ENCODE results near the gene ADCY9. TPM values are rescaled to one million over a fixed set of nuclear protein-coding genes. Genes with fewer than 3 reads are reported as not detected.

Gene ADCY9
- total RNA-seq, 1 experiment from 2014 or later, result 9.8 TPM

- H4K20me1 ChIP-seq (ENCODE audit: insufficient read depth), result no peaks in the 10 kb centered on the region
- no peak overlapping the region for H3K27ac ChIP-seq (ENCODE audit: low read depth, low read length)
- RAD21 ChIA-PET (ENCODE audit: low non-redundant PET in 1 of 2, low total read pairs in 2 of 2, uncharacterized antibody in 2 of 2, unreplicated experiment in 2 of 2), result no interaction called here
- no peak overlapping the region for H3K4me2 ChIP-seq (ENCODE audit: low read length)
- POLR2A ChIA-PET, result no interaction called here
- H3K36me3 ChIP-seq (ENCODE audit: control insufficient read depth in 1 of 2, insufficient read depth in 2 of 2, low read length in 2 of 2), result no peaks in the 10 kb centered on the region
- no peaks in the 10 kb centered on the region; the same call in 1 of the 2 replicates for H3K9me2 ChIP-seq (ENCODE audit: insufficient read depth)
- no peak for DNase-seq (ENCODE audit: low read depth, low spot score)
- H3K9ac ChIP-seq (ENCODE audit: low read length), result no peak overlapping the region
- H3K27me3 ChIP-seq (ENCODE audit: insufficient read depth, low read length), result no peaks in the 10 kb centered on the region
- H2AFZ ChIP-seq (ENCODE audit: low read depth, low read length, poor library complexity, severe bottlenecking), result no peak overlapping the region
- H3K4me1 ChIP-seq (ENCODE audit: control insufficient read depth in 1 of 2, insufficient read depth in 2 of 2, low read length in 2 of 2), result peaks cover 28 to 31% of the 10 kb centered on the region in 2 experiments
- H3K9me3 ChIP-seq (ENCODE audit: control insufficient read depth in 1 of 2, insufficient read depth in 1 of 2, low read depth in 1 of 2, low read length in 2 of 2), result no peaks in the 10 kb centered on the region
- ATAC-seq, result no peak
- H3K4me3 ChIP-seq (replicated peaks in 1 of 2; ENCODE audit: low read depth in 1 of 2, low read length in 2 of 2), result no peak overlapping the region
- no TSS peak for BruUV-seq (replicated peaks)
- CTCF ChIA-PET, result no interaction called here
- H3K79me2 ChIP-seq (ENCODE audit: insufficient read depth, low read length), result no peaks in the 10 kb centered on the region
- TF ChIP-seq CBX3 (IDR thresholded peaks at IDR 0.05; ENCODE audit: low read depth) (no peak), SRF (IDR thresholded peaks at IDR 0.05; ENCODE audit: low read depth) (no peak), RAD21 (IDR thresholded peaks at IDR 0.05; ENCODE audit: low read depth) (no peak)
- intact Hi-C loops (cut with micrococcal nuclease), result no loop called here
Observed at GRCh38 chr16:4082474-4083044, 33.7 kb downstream of the ADCY9 start.

GRCh38 chr16:4081521-4082021, 34.7 kb downstream of the ADCY9 start:
- Histone ChIP-seq H3K4me1 (ENCODE audit: control insufficient read depth in 1 of 2, insufficient read depth in 2 of 2, low read length in 2 of 2) (peaks cover 29% of the 10 kb centered on the region in 2 experiments), H3K4me2 (ENCODE audit: low read length) (no peak overlapping the region), H3K9me3 (ENCODE audit: control insufficient read depth in 1 of 2, insufficient read depth in 1 of 2, low read depth in 1 of 2, low read length in 2 of 2) (no peaks in the 10 kb centered on the region), H3K9me2 (ENCODE audit: insufficient read depth) (no peaks in the 10 kb centered on the region; the same call in 1 of the 2 replicates), H2AFZ (ENCODE audit: low read depth, low read length, poor library complexity, severe bottlenecking) (no peak overlapping the region), H3K4me3 (replicated peaks in 1 of 2; ENCODE audit: low read depth in 1 of 2, low read length in 2 of 2) (no peak overlapping the region), H4K20me1 (ENCODE audit: insufficient read depth) (no peaks in the 10 kb centered on the region), H3K27me3 (ENCODE audit: insufficient read depth, low read length) (no peaks in the 10 kb centered on the region), H3K9ac (ENCODE audit: low read length) (no peak overlapping the region), H3K79me2 (ENCODE audit: insufficient read depth, low read length) (no peaks in the 10 kb centered on the region), H3K27ac (ENCODE audit: low read depth, low read length) (no peak overlapping the region), H3K36me3 (ENCODE audit: control insufficient read depth in 1 of 2, insufficient read depth in 2 of 2, low read length in 2 of 2) (no peaks in the 10 kb centered on the region)
- no TSS peak for BruUV-seq (replicated peaks)
- DNase-seq (ENCODE audit: low read depth, low spot score) (no peak), ATAC-seq (no peak)
- intact Hi-C loops (cut with micrococcal nuclease), result no loop called here
- ChIA-PET CTCF (no interaction called here), POLR2A (no interaction called here), RAD21 (ENCODE audit: low non-redundant PET in 1 of 2, low total read pairs in 2 of 2, uncharacterized antibody in 2 of 2, unreplicated experiment in 2 of 2) (no interaction called here)
- TF ChIP-seq EZH2phosphoT487 (IDR thresholded peaks at IDR 0.05; ENCODE audit: borderline replicate concordance), result no peak
- TF ChIP-seq ELF1 (IDR thresholded peaks at IDR 0.05; ENCODE audit: borderline replicate concordance, low read depth), result no peak
- no peak for TF ChIP-seq EZH2 (IDR thresholded peaks at IDR 0.05)
- no peak for TF ChIP-seq SP1 (IDR thresholded peaks at IDR 0.05; ENCODE audit: low read depth)
- no peak for TF ChIP-seq EGR1 (IDR thresholded peaks at IDR 0.05; ENCODE audit: low read depth)
- no peak for TF ChIP-seq FOSL1 (IDR thresholded peaks at IDR 0.05; ENCODE audit: low read depth)
- no peak for TF ChIP-seq YY1 (IDR thresholded peaks at IDR 0.05; ENCODE audit: extremely low read depth, insufficient replicate concordance, low read depth, low read length)
- TF ChIP-seq POLR2A (IDR thresholded peaks at IDR 0.05; ENCODE audit: borderline replicate concordance, extremely low read depth, insufficient read depth, insufficient read length), result no peak
- TF ChIP-seq CBX3 (IDR thresholded peaks at IDR 0.05; ENCODE audit: low read depth), result no peak
- no peak for TF ChIP-seq TCF7L2 (IDR thresholded peaks at IDR 0.05; ENCODE audit: borderline replicate concordance, extremely low read depth, insufficient read depth, insufficient read length)
- no peak for TF ChIP-seq SIN3A (IDR thresholded peaks at IDR 0.05; ENCODE audit: low read depth)
- TF ChIP-seq SRF (IDR thresholded peaks at IDR 0.05; ENCODE audit: low read depth), result no peak
- TF ChIP-seq MAX (IDR thresholded peaks at IDR 0.05), result no peak
- no peak for TF ChIP-seq ATF3 (IDR thresholded peaks at IDR 0.05)
- no peak for TF ChIP-seq ZNF274 (IDR thresholded peaks at IDR 0.05; ENCODE audit: low read depth, low read length)
- no peak for TF ChIP-seq POLR2AphosphoS5 (IDR thresholded peaks at IDR 0.05; ENCODE audit: low read depth, low read length)

All from HCT116 (cell line).